Loucy (cell line): ENCODE data around the gene DSCAML1.

ENCODE experiments used
- CTCF ChIP-seq: fragments of 200-600 bp; sonication (generic); conservative IDR thresholded peaks from 2 replicates; pipeline ENCODE4 v1.5.1; 2014; ENCODE audit warnings: mild to moderate bottlenecking, antibody characterized with exemption, low read length
- EZH2phosphoT487 ChIP-seq: fragments of 200-600 bp; IDR thresholded peaks from 2 replicates; pipeline ENCODE4 v1.6.1; 2018; ENCODE audit warnings: antibody characterized with exemption, mild to moderate bottlenecking, moderate library complexity, borderline replicate concordance

DNA sequence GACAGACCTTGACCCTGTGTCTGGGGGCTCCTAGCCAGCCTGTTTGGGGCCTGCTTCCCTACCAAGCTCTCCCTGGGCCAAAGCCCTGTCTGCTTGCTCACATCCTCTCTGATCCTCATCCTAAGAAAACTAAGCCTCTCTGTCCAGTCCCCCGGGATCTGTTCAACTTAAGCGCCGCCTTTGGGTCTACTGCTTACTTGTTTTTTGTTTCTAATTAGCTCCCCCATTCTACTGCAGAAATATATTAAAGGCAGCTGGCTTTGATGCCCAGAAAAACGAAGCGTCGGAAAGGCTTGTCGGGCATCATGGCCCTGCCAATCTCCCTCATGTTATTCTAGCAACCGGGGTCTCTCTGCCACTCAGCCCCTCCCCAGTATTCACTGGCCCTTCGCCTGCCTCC lies 3.4 kb downstream of the DSCAML1 start:
- TF ChIP-seq CTCF = no peak
- TF ChIP-seq EZH2phosphoT487 = no peak
